GM12892 (cell line): ENCODE measurements around the gene TGFBR2.

Source experiments
- POLR2A ChIP-seq: IDR thresholded peaks from 2 replicates; pipeline ENCODE4 v1.6.1; 2011; ENCODE audit warnings: low read depth, low read length, control low read depth
- POLR2AphosphoS5 ChIP-seq: IDR thresholded peaks from 2 replicates; pipeline ENCODE4 v1.6.1; 2011; ENCODE audit warnings: low read depth, low read length, control low read depth
- TAF1 ChIP-seq: IDR thresholded peaks from 2 replicates; pipeline ENCODE4 v1.6.1; 2011; ENCODE audit warnings: low read depth, mild to moderate bottlenecking, control low read depth, low read length, borderline replicate concordance

GRCh38 chr3:30704931-30705890 is 98.8 kb downstream of the TGFBR2 start:
- no peak for TF ChIP-seq POLR2A
- TF ChIP-seq POLR2AphosphoS5 = no peak
- no peak for TF ChIP-seq TAF1
